ENCODE data around the gene PABPN1L.
"Not testable (repeated sequence)": the region's sequence is repeated elsewhere in the genome, so short reads cannot be mapped to it uniquely, and the experiment has no call there.

The PABPN1L gene

DNA sequence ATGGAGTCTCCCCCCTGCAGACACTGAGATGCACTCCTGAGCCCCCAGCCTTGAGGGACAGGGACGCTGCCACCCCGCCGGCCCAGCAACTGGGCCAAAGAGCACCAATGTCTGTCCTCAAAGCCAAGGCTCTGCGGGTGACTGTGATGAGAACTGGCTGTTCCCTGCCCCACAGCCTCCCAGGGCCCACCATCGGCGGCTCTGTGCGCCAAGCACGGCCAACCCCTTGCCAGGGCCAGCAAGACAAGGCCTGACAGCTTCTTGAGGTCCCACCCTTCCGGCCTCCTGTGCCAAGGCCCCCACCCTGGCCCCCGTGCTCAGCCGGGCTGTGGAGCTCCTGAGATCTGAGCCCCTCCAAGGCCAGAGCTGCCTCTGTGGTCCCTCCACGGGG lies 34.2 kb upstream of the PABPN1L start:
- no peak for DNase-seq

DNA sequence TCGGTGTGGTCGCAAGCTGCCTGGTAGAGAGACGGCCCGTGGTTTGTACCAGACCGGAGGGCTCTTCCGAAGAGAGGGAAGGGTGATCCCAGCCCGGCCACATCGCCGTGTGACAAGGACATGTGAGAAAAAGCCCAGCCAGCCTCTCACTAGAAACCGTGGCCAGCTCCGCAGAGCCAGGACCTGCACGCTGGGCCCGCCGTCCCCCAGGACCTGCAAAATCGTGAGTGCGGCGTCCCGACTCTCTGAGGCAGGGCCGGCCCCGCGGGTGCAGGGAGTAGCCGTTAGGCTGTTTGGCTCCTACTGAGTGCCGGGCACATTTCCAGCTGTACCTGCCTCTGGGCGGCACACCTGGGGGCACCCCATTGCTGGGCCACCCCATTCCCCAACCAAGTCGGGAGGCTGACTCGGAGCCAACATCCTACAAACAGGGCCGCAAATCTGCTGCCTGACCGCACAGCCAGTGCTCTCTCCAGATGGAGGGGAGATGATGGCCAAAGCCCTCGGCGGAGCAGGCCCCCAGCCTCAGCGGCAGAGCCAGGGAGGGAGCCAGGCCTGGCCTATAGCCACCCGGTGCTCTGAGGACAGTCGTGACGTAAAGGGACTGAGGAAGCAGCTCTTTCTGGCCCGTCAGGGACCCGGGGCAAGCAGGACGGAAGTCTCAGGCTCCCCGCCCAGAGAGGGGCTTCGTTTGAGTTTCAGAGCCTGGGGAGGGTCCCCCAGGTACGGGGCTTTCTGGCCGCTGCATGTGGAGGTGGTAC lies 33.6 kb upstream of the PABPN1L start:
- DNase-seq, result no peak

GRCh38 chr16:88897696-88898425 lies 31.4 kb upstream of the PABPN1L start:
- DNase-seq, result no peak

DNA sequence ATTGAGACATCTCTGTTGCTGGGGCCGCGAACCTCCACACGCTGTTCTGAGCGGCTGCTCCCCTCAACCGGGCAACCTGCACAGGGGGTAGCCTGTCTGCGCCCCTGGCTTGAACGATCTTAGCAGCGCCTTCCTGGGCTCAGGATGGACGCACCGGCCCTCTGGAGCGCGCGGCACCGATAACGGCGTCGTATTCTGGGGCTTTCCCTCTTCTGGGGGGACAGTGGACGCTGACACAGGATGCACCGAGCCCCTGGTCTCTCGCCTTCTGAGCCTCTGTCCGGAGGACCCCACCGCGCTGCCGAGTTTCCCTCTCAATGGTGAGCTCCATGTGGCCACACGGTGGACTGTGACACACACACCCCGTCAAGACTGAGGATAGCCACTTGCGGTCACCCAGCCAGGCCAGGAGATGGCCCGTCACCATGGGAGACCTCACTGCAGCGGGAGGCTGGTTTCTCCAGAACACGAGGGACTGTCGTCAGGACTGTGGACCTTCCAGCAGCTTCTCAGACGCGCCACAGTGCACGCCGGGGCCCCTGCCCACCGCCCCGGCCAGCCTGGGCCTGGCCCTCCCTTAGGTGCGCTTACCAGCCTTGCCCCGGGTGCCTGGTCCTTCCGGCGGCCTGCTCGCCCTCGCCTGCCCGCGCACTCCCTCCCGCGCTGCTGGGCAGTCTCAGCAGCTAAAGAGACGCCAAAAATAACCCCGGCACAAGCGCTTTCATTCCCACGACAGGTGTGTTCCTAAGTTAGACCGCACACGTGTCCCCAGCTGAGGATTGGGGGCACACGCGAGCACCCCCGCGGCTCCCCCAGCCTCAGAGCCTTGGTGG lies 30.0 kb upstream of the PABPN1L start:
- no peak for DNase-seq

- DNase-seq, result no peak
Measured at GRCh38 chr16:88895335-88895734, 28.9 kb upstream of the PABPN1L start.

DNA sequence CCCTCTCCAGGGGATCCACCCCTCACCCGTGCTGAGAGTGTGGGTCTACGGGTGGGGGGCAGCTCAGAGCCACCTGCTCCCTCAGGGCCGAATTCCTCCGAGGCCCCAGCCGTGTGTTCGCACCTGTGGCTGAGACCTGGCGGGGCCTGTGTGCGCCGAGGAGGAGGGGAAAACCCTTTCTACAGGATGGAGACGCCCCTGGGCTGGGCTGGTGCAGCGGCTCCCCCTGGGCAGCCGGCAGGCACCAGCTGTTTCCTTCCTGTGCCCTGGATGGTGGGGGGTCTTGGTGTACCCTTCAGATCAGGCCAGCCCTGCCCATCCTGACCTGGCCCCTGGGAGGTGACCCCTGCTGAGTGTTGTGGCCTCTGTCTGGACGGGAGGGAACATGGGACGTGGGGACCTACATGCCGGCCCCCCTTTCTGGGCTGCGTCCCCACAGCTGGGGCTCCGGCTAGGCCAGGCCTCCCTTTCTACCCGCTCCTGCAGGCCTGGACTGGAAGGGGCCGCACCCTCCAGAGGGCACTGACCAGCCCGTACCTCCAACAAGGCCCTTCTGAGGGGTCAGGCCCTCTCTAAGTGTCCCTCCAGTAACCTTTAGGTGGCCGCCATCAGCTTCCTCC lies 28.3 kb upstream of the PABPN1L start:
- no peak for DNase-seq

- DNase-seq, result not testable (repeated sequence)
Measured at GRCh38 chr16:88894266-88894665, 27.8 kb upstream of the PABPN1L start.

- DNase-seq, result no peak
Measured at GRCh38 chr16:88893127-88893968, 26.9 kb upstream of the PABPN1L start.

DNA sequence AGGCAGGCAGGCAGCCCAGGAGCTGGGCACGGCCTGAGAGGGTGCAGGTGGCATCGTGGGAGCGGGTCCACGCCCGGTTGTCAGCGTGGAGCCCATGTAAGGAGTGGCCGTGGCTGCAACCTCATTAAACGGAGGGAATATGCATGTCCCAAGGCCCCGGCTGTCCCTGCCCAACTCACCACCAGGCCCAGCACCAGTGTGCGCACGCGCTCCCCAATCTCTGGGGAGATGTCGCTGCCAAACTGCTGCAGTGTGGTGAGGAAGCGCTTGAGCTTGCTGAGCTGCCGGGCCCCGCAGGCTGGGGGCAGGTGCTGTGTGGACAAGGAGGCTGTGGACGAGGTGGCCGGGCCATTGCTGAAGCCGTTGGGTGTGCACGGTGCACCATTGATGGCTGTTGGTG lies 25.6 kb upstream of the PABPN1L start:
- DNase-seq, result no peak

- no peak for DNase-seq
Measured at GRCh38 chr16:88891083-88891482, 24.6 kb upstream of the PABPN1L start.

- DNase-seq, result not testable (repeated sequence)
Measured at GRCh38 chr16:88889702-88890352, 23.4 kb upstream of the PABPN1L start.

DNA sequence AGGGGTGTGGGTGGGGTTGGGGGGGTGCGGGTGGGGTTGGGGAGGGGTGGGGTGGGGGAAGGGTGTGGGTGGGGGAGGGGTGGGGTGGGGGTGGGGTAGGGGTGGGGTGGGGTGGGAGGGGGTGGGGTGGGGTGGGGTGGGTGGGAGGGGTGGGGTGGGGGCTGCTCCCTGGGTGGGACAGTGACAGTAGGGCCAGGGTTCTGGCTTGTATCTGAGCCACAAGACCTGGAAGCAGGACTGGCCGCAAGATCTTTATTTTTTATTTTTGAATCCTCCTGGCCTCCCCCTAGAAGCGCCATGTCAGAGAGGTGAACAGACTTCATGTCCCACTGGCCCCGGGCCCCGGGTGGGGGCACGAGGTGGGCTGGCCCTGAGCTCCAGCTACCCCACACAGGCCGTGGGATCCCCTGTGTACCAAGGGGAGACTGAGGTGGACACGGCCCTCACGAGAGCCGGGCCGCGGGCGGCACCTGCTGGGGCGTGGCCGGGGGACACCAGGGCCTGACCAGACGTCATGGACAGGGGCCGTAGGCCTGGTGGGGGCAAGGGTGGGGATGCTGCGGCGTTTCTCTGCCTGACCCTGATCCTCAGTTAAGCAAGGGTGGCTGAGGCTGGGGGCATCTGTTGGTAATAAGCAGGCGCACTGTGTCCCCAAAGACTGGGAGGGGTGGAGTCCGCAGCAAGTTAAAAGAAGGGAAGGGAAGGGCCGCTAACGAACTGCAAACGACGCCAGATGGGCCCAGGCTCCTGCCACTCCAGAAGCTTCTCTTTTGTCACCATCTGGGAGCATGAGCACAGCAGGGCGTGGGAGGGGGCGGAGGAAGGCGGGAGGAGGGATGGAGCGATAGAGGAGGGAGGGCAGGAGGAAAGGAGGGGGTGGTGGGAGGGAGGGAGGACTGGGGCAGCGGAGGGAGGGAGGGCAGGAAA lies 22.3 kb upstream of the PABPN1L start:
- peak; percentile 23 for DNase-seq

DNA sequence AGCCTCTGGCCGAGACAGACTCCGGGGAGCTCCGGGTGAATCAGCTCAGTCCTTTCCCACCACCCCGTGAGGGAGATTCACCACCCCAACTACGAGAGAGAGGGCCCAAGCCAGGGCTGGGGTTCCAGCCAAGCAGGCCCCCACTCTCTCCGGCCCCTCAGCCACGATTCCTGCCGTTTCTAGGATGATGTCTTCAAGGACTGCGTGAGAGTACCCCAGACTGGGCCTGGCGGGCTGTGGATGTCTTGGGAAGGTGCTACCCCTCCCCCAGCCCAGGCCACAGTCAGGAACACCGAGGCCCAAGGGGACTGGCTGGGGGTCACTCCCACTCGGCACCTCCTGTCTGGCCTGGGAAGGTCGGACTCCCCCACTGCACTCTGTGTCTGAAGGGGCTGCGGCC lies 21.6 kb upstream of the PABPN1L start:
- no peak for DNase-seq

- DNase-seq, result no peak
Measured at GRCh38 chr16:88886845-88887521, 20.5 kb upstream of the PABPN1L start.

GRCh38 chr16:88886420-88886844 lies 20.0 kb upstream of the PABPN1L start:
- DNase-seq, result no peak

DNA sequence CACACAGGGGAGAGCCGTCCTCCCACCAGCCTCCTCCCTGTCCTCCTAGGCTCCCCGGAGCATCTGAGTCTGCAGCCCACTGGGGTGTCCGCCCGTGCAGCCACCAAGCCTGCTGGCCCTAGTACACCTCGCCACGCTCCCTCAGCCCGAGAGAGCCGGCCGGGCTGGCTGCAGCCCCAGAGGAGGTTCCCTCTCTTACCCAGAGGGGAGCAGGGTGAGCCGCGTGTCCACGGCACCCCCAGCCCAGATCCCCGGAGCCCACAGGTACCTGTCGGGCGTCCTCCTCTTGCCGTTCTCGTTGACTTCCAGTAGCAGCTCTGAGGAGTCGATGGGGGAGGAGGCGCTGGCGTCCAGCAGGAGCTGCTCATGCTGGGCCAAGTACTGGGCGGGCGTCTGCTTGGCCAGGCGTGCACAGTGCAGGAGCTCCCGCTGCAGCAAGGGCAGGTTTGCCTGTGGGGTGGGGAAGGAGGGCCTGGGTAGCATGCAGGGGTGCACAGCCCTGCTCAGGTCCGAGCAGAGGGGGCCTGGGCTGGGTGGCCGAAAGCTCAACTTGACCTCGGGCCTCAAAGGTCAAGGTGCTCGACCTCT lies 19.3 kb upstream of the PABPN1L start:
- no peak for DNase-seq

DNA sequence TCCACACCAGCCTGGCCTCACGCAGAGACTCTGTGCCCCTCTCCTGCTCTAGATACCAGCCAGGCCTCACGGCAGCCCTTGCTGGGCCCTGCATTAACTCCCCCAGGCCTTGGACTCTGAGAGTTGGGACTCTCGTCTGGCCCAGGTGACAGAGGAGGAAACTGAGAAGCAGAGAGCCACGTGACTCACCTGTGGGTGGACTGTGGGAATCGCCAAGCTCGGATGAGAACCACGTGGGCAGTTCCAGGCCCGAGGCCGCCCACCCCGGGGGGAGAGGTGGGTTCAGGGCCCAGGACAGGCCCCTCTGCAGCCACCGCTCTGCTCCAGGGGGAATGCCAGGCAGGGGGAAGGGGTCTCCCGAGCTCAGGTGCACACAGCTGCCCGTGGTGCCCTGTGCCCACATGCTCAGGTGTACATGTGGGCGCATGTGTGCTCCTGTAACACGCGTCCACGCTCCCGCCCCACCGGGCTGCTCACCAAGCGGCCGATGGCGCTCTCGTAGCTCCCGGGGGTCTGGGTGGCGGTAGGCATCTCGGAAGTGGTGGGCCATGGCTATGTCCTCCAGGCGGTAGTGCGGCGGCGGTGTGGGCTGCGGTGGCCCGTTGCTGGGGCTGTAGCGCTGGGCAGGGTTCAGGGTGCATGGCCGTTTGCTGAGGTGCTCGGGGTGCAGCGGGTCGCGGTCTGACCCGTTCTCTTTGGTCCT lies 18.3 kb upstream of the PABPN1L start:
- DNase-seq, result no peak

DNA sequence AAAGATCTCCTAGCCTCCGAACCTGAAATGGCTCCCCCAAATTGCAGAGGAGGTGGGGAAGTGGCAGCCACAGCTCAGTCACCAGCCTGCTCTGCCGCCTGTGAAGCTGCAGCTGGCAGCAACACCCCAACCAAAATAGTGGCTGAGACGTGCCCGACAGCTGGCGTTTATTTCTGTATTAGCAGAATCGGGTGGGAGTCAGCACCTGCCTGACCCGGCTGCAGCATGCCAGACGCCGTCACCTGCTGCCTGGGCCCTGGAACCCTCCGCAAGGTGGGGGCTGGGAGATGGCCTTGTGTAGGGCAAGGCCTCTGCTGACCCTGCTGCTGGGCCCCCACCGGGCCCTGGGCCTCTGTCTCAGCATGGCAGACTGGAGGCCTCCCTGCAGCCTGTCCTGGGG lies 17.5 kb upstream of the PABPN1L start:
- DNase-seq, result no peak
